Activated B cell treated with CpG ODN at 0.5 μM for 24 hours (primary cell): ENCODE measurements around the gene GRIP1. TPM values are rescaled to one million over a fixed set of nuclear protein-coding genes. Genes with fewer than 3 reads are reported as not detected.
A peak's percentile ranks its signal among the peaks of the same experiment; 100 is the strongest.
"Not testable (repeated sequence)": the region's sequence is repeated elsewhere in the genome, so short reads cannot be mapped to it uniquely, and the experiment has no call there.

Experiments
- ATAC-seq: fragments of 200-7000 bp; cut with Tn5 transposase; one replicate; pipeline ENCODE4 v1.10.0; 2021; ENCODE audit warnings: low read depth, mild to moderate bottlenecking, moderate library complexity
- CTCF ChIA-PET: fragments of 350-600 bp; sonication (Branson Sonifier 250); formaldehyde crosslinking; loops from one replicate; lab custom pipeline; 2021; ENCODE audit warnings: antibody characterized with exemption; lab: Charles Lee
- POLR2A ChIA-PET: fragments of 350-600 bp; sonication (Branson Sonifier 250); formaldehyde crosslinking; loops from one replicate; lab custom pipeline; 2021; ENCODE audit warnings: antibody characterized with exemption; lab: Charles Lee
- DNase-seq: peaks from one replicate; pipeline ENCODE4 v3.0.0; 2022
- H3K27ac Mint-ChIP-seq: one replicate; pipeline ENCODE4 v1.8.0; 2020; ENCODE audit warnings: mixed read lengths
- H3K27me3 Mint-ChIP-seq: one replicate; pipeline ENCODE4 v1.8.0; 2021; ENCODE audit warnings: mixed read lengths
- H3K36me3 Mint-ChIP-seq: one replicate; pipeline ENCODE4 v1.8.0; 2021; ENCODE audit warnings: low read depth, mixed read lengths
- H3K4me1 Mint-ChIP-seq: one replicate; pipeline ENCODE4 v1.8.0; 2021; ENCODE audit warnings: mixed read lengths
- H3K4me3 Mint-ChIP-seq: one replicate; pipeline ENCODE4 v1.8.0; 2020; ENCODE audit warnings: mild to moderate bottlenecking, mixed read lengths
- H3K9me3 Mint-ChIP-seq: one replicate; pipeline ENCODE4 v1.8.0; 2020; ENCODE audit warnings: mixed read lengths
- intact Hi-C: fragments of 100-400 bp; cut with micrococcal nuclease; formaldehyde crosslinking; loops from one replicate; pipeline ENCODE4 v1.15.1; 2024
- total RNA-seq: library from RNA; stranded (reverse); gene quantifications from 2 replicates; pipeline ENCODE4 v1.2.3, GENCODE V29; 2022
- TF ChIP-seq, protein P1 (sequence below): fragments of 200-600 bp; IDR thresholded peaks from one replicate; pipeline ENCODE4 v1.8.0; 2022; ENCODE audit warnings: antibody characterized with exemption, mild to moderate bottlenecking

The GRIP1 gene
- total RNA-seq, 1 donor from 2014 or later, result 0.49 TPM

GRCh38 chr12:66309606-66310005, 369.3 kb downstream of the GRIP1 start:
- peaks cover 66% of the 10 kb centered on the region for H3K36me3 Mint-ChIP-seq
- ChIA-PET CTCF (no interaction called here), POLR2A (no interaction called here)
- no peak for DNase-seq
- peaks cover 16% of the 10 kb centered on the region for H3K4me1 Mint-ChIP-seq
- H3K27ac Mint-ChIP-seq, result no peak overlapping the region
- no peak overlapping the region for H3K4me3 Mint-ChIP-seq
- no peaks in the 10 kb centered on the region for H3K9me3 Mint-ChIP-seq
- intact Hi-C loops, result no loop called here
- H3K27me3 Mint-ChIP-seq, result no peaks in the 10 kb centered on the region
- ATAC-seq, result no peak
- TF ChIP-seq, protein P1, sequence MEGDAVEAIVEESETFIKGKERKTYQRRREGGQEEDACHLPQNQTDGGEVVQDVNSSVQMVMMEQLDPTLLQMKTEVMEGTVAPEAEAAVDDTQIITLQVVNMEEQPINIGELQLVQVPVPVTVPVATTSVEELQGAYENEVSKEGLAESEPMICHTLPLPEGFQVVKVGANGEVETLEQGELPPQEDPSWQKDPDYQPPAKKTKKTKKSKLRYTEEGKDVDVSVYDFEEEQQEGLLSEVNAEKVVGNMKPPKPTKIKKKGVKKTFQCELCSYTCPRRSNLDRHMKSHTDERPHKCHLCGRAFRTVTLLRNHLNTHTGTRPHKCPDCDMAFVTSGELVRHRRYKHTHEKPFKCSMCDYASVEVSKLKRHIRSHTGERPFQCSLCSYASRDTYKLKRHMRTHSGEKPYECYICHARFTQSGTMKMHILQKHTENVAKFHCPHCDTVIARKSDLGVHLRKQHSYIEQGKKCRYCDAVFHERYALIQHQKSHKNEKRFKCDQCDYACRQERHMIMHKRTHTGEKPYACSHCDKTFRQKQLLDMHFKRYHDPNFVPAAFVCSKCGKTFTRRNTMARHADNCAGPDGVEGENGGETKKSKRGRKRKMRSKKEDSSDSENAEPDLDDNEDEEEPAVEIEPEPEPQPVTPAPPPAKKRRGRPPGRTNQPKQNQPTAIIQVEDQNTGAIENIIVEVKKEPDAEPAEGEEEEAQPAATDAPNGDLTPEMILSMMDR, result no peak

DNA sequence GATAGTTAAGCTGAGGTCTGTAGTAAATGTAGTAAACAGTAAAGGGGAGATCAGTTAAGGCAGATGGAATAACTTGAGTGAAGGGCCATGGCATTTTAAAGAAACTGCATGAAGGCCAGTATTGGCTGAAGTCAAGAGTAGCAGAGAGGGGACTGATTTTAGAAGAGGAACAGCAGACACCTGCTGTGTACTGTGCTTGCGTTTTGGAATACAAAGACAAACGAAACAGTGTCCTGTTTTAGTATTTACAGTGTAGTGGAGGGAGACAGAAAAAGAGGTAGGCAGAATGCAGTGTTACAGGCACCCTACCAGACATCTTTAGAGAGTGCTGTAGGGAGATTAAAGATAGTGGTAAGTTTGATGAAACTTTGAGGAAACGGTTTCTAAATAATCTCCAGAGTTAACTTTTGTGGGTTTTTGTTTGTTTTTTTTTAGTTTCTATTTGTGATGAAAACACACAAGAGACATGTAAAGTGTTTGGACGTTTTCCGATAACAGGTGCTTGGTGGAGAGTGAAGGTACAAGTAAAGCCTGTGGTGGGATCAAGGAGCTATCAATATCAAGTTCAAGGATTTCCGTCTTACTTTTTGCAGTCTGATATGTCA, 374.5 kb downstream of the GRIP1 start:
- Mint-ChIP-seq H3K9me3 (no peaks in the 10 kb centered on the region), H3K27ac (peak overlapping the region; percentile 7), H3K27me3 (no peaks in the 10 kb centered on the region), H3K36me3 (peaks cover 42% of the 10 kb centered on the region), H3K4me1 (peaks cover 41% of the 10 kb centered on the region), H3K4me3 (peak overlapping the region; percentile 13)
- DNase-seq (no peak), ATAC-seq (no peak)
- ChIA-PET CTCF (no interaction called here), POLR2A (no interaction called here)
- TF ChIP-seq, protein P1, result no peak
- intact Hi-C loops, result no loop called here

GRCh38 chr12:66303316-66303804, 375.5 kb downstream of the GRIP1 start:
- POLR2A ChIA-PET, result interaction anchor here (0.6 to 2.3 kb wide), 6 partner anchors 69 to 965 kb away, joined by 4 to 45 read pairs (median 10); partner anchors contain the start of genes CAND1, LLPH and TMBIM4
- ATAC-seq, CTCF ChIA-PET, DNase-seq, H3K9me3 Mint-ChIP-seq, H3K27me3 Mint-ChIP-seq: not testable (repeated sequence)
- H3K4me1 Mint-ChIP-seq, result peaks cover 41% of the 10 kb centered on the region
- peak overlapping the region; percentile 35 for H3K27ac Mint-ChIP-seq
- H3K36me3 Mint-ChIP-seq, result peaks cover 37% of the 10 kb centered on the region
- intact Hi-C loops, result loop anchor here (2.0 kb wide), 4 partner anchors 31 to 359 kb away; partner anchors contain the start of gene LLPH
- H3K4me3 Mint-ChIP-seq, result peak overlapping the region; percentile 99

- CTCF ChIA-PET, result interaction anchor here (0.6 kb wide), 1 partner anchor 1420 kb away, joined by 4 read pairs; no protein-coding TSS in a partner anchor
- Mint-ChIP-seq H3K4me3 (peak overlapping the region; percentile 99), H3K4me1 (peaks cover 41% of the 10 kb centered on the region), H3K36me3 (peaks cover 34% of the 10 kb centered on the region), H3K27me3 (peaks cover 1% of the 10 kb centered on the region), H3K27ac (peak overlapping the region; percentile 86), H3K9me3 (no peaks in the 10 kb centered on the region)
- POLR2A ChIA-PET, result interaction anchor here (0.6 to 2.3 kb wide), 13 partner anchors 27 to 1947 kb away, joined by 3 to 45 read pairs (median 5); partner anchors contain the start of genes CAND1, LEMD3, LLPH and TMBIM4
- ATAC-seq, result no peak
- DNase-seq, result no peak
- TF ChIP-seq, protein P1, result no peak
- intact Hi-C loops, result loop anchor here (1.0 to 2.0 kb wide), 9 partner anchors 30 to 1543 kb away; partner anchors contain the start of genes CAND1, GNS, LLPH and TMBIM4
Observed at GRCh38 chr12:66302827-66303169, 376.1 kb downstream of the GRIP1 start.

GRCh38 chr12:66301944-66302826, 376.7 kb downstream of the GRIP1 start, which contains the start of gene HELB:
TSS of gene HELB (plus strand) at chr12:66302493. CDS start at chr12:66302604, 111 bp downstream.
- H3K4me1 Mint-ChIP-seq, result peaks cover 41% of the 10 kb centered on the region
- H3K27ac Mint-ChIP-seq, result peak within 1 kb of the TSS; percentile 86
- ChIA-PET POLR2A (interaction anchor here (0.6 to 2.3 kb wide), 12 partner anchors 27 to 1948 kb away, joined by 3 to 45 read pairs (median 5); partner anchors contain the start of genes CAND1, LEMD3, LLPH and TMBIM4), CTCF (interaction anchor here (0.6 to 0.8 kb wide), 2 partner anchors 34 to 1419 kb away, joined by 3 to 4 read pairs; no protein-coding TSS in a partner anchor)
- H3K4me3 Mint-ChIP-seq, result peak within 1 kb of the TSS; percentile 99
- peaks cover 29% of the 10 kb centered on the region for H3K36me3 Mint-ChIP-seq
- ATAC-seq (peak; percentile 95), DNase-seq (peak; percentile 80)
- intact Hi-C loops, result loop anchor here (1.0 to 2.0 kb wide), 9 partner anchors 29 to 1543 kb away; partner anchors contain the start of genes CAND1, GNS, LLPH and TMBIM4
- peaks cover 1% of the 10 kb centered on the region for H3K27me3 Mint-ChIP-seq
- no peaks in the 10 kb centered on the region for H3K9me3 Mint-ChIP-seq
- TF ChIP-seq, protein P1, result no peak
